Activated gamma-delta T cell treated with anti-CD3 and anti-CD28 coated beads, Interleukin-2, amount 50 U/mL, for 16 hours (primary cell): ENCODE measurements around the gene NFATC3.
"Not testable (repeated sequence)": the region's sequence is repeated elsewhere in the genome, so short reads cannot be mapped to it uniquely, and the experiment has no call there.

ENCODE experiments used
- DNase-seq: peaks from one replicate; pipeline ENCODE4 v3.0.0-alpha.2; 2020; ENCODE audit warnings: low read depth

The NFATC3 gene

DNA sequence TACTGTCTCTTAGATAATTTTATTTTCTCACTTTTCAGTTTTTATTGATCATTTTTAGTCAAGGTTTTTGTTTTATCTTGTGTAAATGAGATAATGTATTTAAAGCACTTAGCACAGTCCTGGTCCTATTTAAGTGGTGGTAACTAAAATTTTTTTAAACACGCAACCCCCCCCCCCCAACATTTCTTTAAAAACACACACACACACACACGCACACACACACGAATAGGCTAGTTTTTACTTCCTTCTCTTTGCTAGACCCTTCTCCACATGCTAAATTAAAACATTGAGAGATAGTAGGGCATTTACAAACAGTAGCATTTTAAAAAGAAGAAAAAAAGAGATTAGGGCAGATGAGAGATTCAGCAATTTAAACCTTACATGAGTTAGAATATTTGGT is 5.0 kb downstream of the NFATC3 start:
- DNase-seq, result no peak

GRCh38 chr16:68090533-68090932 is 5.4 kb downstream of the NFATC3 start:
- DNase-seq, result no peak

- no peak for DNase-seq
Measured at GRCh38 chr16:68091380-68092261, 6.5 kb downstream of the NFATC3 start.

DNA sequence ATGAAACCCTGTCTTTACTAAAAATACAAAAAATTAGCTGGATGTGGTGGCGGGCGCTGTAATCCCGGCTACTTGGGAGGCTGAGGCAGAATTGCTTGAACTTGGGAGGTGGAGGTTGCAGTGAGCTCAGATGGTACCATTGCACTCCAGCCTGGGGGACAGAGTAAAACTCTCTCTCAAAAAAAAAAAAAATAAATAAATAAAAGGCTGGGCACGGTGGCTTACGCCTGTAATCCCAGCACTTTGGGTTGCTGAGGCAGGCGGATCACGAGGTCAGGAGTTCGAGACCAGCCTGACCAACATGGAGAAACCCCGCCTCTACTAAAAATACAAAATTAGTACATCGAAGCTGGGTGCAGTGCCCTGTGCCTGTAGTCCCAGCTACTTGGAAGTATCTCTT is 7.1 kb downstream of the NFATC3 start:
- DNase-seq, result not testable (repeated sequence)

DNA sequence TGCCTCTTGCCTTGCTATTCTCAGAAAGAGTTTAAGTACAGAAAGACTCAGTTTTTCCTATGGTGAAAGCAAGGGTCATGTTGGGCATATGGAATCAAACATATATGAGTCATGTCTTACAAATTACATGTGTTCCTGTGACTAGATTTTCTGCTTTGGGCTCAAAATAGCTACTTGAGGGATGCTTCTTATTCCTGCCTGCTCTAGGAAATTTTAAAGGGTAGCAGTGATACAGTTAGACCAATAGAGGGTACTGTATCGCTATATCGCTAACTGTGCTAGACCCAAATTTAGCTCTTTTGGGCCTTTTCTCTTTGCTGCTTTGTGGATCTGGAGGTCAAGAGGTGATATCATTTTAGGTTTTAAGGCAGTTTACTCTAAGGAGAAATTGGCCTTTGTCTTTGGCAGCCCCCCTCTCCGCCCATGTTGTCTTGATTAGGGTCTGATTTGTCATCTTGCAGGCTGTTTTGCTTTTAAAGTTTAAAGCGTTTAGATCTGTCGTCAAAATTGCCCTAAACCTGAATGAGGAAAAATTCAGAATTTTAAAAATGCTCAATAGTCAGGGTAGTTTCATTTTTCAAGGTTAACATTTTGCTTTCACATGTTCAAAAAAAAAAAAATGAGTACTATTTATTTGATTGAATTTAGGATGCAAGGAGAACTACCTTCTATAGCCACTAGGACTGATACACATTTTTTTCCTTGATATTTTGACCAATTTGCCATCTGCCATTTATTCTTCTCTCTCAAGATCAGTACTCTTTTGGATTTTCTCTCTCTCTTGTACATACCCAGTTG is 8.8 kb downstream of the NFATC3 start:
- no peak for DNase-seq

GRCh38 chr16:68094614-68094934 is 9.4 kb downstream of the NFATC3 start:
- DNase-seq, result no peak

DNA sequence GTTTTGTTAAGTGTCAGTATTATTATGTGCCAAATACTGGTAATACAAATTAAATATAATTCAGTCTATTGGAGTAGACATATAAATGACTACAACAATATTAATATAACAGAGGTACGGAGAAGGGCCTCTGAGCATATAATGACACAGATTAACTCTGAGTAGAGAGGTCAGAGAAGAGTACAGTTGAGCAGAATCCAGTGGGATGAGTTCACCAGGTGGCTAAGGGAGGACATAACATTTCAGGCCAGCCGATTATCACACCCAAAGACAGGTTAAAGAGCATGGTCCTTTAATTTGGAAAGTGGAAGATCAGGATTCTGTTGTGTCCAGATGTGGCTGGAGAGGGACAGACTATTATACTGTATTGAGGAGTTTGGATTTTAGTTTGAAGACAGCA is 11.3 kb downstream of the NFATC3 start:
- DNase-seq, result no peak

GRCh38 chr16:68097088-68097487 is 11.9 kb downstream of the NFATC3 start:
- no peak for DNase-seq

GRCh38 chr16:68097895-68098294 is 12.7 kb downstream of the NFATC3 start:
- DNase-seq, result no peak

DNA sequence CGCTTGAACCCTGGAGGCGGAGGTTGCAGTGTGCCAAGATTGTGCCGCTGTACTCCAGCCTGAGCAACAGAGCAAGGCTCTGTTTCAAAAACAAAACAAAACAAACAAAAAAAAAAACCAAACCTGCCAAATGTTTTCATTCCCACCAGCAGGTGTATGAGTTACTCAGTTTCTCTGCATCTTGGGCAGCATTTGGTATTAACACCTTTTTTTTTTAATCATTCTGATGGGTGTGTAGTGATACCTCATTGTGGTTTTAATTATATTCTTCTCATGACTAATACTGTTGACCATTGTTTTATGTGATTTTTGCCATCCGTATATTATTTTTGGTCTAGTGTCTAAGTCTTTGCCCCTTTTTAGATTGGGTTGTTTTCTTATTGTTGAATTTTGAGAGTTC is 15.3 kb downstream of the NFATC3 start:
- no peak for DNase-seq

GRCh38 chr16:68105611-68106010 is 20.4 kb downstream of the NFATC3 start:
- DNase-seq, result no peak

DNA sequence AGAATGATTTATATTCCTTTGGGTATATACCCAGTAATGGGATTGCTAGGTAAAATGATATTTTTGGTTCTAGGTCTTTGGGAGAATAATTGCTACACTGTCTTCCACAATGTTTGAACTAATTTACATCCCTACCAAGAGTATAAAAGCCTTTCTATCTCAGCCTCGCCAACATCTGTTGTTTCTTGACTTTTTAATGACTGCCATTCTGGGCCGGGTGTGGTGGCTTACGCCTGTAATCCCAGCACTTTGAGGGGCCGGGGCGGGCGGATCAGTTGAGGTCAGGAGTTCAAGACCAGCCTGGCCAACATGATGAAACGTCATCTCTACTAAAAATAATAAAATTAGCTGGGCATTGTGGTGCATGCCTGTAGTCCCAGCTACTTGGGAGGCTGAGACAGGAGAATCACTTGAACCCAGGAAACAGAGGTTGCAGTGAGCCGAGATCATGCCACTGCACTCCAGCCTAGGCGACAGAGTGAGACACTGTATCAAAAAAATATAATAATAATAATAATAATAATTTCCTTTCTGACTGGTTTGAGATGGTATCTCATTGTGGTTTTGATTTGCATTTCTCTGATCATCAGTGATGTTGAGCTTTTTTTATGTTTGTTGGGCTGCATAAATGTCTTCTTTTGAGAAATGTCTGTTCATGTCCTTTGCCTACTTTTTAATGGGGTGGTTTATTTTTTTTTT is 22.2 kb downstream of the NFATC3 start:
- DNase-seq, result not testable (repeated sequence)

DNA sequence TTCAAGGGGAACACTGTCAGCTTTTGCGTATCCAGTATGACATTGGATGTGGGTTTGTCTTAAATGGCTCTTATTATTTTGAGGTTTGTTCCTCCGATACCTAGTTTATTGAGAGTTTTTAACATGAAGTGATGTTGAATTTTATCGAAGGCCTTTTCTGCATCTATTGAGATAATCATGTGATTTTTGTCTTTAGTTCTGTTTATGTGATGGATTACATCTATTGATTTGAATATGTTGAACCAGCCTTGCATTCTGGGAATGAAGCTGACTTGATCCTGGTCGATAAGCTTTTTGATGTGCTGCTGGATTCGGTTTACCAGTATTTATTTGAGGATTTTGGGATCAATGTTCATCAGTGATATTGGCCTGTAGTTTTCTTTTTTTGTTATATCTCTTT is 24.0 kb downstream of the NFATC3 start:
- not testable (repeated sequence) for DNase-seq

GRCh38 chr16:68110611-68111010 is 25.4 kb downstream of the NFATC3 start:
- DNase-seq, result not testable (repeated sequence)

DNA sequence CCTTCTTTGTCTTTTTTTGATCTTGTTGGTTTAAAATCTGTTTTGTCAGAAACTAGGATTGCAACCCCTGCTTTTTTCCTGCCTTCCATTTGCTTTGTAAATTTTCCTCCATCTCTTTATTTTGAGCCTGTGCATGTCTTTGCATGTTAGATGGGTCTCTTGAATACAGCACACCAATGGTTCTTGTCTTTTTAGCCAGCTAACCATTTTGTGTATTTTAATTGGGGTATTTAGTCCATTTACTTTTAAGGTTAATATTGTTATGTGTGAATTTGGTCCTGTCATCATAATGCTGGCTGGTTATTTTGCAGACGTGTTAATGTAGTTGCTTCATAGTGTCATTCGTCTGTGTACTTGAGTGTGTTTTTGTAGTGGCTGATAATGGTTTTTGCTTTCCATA is 26.2 kb downstream of the NFATC3 start:
- DNase-seq, result no peak

GRCh38 chr16:68113059-68113761 is 28.0 kb downstream of the NFATC3 start:
- DNase-seq, result no peak

GRCh38 chr16:68113765-68114240 is 28.6 kb downstream of the NFATC3 start:
- DNase-seq, result no peak

DNA sequence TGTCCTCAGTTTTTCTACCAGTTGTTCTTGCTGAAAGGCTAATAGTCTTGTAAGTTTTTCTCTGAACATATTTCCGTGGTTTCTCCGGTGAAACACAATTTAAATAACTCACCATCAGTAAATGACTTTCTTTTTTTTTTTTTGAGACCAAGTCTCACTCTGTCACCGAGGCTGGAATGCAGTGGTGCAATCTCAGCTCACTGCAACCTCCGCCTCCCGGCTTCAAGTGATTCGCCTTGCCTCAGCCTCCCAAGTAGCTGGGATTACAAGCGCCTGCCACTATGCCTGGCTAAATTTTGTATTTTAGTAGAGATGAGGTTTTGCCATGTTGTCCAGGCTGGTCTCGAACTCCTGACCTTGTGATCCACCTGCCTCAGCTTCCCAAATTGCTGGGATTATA is 29.8 kb downstream of the NFATC3 start:
- DNase-seq, result not testable (repeated sequence)

GRCh38 chr16:68115851-68116250 is 30.7 kb downstream of the NFATC3 start:
- no peak for DNase-seq

GRCh38 chr16:68116256-68116867 is 31.2 kb downstream of the NFATC3 start:
- DNase-seq, result no peak

DNA sequence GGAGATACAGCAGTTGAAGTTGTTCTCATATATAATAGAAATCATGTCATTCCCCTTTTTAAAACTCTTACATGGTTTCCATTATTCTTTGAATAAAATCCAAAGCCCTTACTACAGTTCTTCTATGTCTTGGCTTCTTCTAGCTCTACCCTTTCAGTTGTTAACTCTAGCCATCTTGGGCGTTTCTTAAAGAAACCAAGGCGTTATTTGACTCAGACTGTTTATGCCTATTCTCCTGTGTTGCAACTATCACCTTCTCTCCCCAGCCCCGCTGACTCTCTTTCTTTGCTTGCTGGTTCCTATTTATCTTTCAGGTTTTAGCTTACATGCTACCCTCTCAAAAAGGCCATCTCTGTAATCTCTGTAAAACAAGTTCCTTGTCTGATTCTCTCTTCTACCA is 32.7 kb downstream of the NFATC3 start:
- DNase-seq, result no peak

GRCh38 chr16:68118954-68119353 is 33.8 kb downstream of the NFATC3 start:
- not testable (repeated sequence) for DNase-seq
